GM12872 (cell line): Measurements from ENCODE around the gene ACTA2.

Experiments used
- CTCF ChIP-seq: IDR thresholded peaks from 3 replicates; pipeline ENCODE4 v1.5.1; 2011; ENCODE audit warnings: low read depth, mild to moderate bottlenecking, low read length, moderate library complexity; ENCODE audit not compliant: insufficient read depth

ACTA2 gene

DNA sequence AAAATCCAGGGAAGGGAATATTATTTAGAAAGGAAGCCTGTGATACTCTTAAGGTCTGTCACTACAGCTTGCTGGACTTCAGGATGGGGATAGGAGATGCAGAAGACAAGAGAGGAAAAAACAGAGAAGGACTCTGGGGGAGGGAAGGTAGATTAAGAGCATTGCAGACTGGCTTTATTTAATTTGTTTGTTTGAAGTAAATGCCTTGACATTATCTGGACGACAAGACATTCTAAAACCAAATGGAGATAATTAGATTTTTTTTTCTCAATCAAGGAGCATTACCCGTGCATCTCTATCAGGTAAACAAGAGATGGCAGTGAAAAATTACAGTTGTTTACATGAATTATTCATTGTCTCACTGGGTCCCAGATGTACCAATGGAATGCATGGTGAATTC, 24.3 kb downstream of the ACTA2 start:
- no peak for TF ChIP-seq CTCF

GRCh38 chr10:88927416-88927690, 25.2 kb downstream of the ACTA2 start:
- TF ChIP-seq CTCF, result no peak

DNA sequence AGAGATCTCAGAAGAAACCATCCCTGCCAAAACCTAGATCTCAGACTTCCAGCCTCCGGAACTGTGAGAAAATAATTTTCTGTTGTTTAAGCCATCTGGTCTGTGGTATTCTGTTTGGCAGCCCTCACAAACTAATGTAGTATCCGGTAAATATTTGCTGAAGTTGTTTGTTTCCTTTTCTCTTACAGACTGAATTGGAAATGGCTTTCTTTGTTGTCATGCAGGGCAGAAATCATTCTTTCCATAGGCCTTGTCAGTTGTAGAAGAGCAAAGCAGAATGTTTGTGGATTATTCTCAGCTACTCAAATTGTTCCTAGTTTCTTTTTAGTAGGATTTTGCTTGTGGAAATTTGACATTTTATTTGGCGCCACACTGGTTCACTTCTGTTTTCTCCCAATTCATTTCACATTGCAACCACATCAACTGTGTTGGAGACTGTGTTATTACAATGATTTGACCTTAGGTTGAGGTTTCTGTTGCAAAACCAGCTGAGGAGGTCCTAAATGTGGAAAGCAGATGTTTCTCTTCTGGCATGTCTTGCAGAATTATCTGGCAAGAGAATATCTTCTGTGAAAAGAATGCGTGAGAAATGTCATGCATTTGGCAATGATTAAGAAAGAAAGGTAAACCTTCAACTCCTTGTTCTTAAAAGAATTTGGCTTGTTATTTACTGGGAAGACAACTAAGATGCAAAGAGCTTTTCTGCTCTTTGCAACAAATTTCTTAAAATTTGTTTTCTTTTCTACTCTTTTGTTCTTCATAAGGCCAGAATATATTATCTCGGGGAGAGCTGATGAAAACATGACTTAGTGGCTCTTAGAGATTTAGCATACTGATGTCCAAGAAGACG, 25.8 kb downstream of the ACTA2 start:
- TF ChIP-seq CTCF, result no peak

GRCh38 chr10:88923520-88923919, 29.1 kb downstream of the ACTA2 start:
- TF ChIP-seq CTCF, result no peak

DNA sequence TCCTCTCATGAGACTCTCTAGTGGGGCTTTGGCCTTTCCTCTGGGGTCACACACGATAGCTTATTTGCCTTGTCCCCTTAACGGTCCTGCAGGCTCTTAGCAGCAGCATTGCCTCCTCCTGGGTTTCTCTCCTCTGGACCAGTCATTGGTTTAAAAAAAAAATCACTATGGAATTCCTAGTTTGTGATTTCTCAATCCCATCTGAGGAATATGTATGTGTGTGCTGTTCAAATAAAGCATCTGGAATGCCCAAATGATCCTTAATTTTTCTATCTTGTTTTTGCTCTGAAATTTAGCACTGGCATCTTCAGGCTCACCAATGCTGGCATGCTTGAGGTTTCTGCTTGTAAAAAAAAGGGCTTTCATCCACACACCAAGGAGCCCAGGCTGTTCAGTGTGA, 30.5 kb downstream of the ACTA2 start:
- no peak for TF ChIP-seq CTCF

DNA sequence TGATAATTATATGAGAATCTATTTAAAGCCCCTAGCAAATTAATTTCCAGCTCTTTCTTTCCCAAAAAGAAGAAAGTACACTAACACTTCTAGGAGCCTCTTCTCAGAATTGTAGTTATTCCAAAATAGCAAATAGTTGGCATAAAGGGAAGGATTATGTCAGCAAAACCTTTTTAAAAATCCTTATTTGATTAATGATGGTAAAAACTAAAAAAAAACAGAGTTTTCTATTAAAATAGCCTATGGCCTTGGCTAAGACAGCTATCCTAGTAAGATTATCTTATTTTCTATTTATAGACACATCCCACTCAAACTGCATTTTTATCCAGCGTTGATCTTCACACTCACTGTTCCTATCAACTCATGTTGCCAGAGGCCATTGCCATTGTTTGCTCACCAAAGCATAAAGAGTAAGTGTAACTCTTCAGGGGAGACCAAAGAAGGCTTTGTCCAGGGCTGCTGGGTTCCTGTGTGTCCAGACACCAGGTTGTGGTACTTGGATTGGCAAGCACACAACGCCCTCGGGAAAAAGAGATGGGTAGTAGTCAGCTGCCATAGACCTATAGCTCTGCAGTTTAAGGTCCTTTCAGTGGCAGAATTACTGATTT, 31.5 kb downstream of the ACTA2 start:
- no peak for TF ChIP-seq CTCF

DNA sequence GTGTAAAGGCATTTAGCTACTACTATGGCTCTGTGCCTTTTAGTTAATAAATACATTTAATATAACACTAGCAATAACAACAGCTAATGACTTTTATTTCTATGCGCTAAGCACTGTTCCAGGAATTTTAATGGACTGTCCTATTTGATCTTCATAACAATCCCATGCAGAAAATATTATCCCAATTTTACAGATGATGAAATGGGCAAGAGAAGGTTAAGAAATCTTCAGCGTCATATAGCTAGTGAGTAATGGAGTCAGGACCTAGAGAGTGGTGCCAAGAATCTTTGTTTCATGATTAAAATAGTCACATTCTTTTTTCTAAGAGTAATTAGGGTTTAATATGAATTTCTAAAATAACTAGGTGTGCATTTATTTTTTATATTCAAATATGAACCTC, 32.4 kb downstream of the ACTA2 start:
- no peak for TF ChIP-seq CTCF
